Uterus (tissue), 2 donors: ENCODE data around the gene GREM1.

Experiments used
- POLR2A ChIP-seq, 2 donors: fragments of 450-650 bp; IDR thresholded peaks; one replicate each; pipeline ENCODE4 v1.6.1; 2016; ENCODE audit warnings: antibody characterized with exemption in 2 of 2, mild to moderate bottlenecking in 1 of 2, moderate library complexity in 1 of 2
- TF ChIP-seq, protein P1 (sequence below), 4 experiments: fragments of 200-600 bp in 2 of 4; fragments of 450-650 bp in 2 of 4; sonication (generic) in 2 of 4; IDR thresholded peaks; one replicate each; pipeline ENCODE4 v1.5.1; 2016 to 2019; ENCODE audit warnings: antibody characterized with exemption in 4 of 4, mild to moderate bottlenecking in 2 of 4, moderate library complexity in 1 of 4

DNA sequence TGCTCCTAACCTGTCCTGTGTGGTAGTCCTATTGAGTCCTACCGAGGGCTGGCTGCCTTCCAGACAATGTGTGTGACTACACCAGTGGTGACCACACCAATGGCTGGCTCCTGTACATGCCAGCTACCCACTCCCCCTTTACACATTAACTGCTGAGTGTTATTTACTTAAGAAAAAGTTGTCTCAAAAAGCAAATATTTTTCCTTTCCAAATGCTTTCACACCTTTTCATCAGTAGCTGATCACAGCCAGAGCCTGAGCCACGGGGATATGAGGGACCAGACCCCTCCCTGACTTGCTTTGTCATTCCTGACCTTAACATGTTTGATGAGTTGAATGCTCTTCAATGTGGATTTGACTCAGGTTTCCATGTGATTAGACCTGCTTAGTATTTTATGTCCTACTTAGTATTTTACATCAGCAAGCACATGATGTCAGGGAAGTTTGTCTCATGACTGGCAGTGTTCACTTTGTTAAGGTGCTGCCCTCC, 29.6 kb upstream of the GREM1 start:
- TF ChIP-seq POLR2A (IDR thresholded peaks at IDR 0.05), result no peak
- TF ChIP-seq, protein P1, sequence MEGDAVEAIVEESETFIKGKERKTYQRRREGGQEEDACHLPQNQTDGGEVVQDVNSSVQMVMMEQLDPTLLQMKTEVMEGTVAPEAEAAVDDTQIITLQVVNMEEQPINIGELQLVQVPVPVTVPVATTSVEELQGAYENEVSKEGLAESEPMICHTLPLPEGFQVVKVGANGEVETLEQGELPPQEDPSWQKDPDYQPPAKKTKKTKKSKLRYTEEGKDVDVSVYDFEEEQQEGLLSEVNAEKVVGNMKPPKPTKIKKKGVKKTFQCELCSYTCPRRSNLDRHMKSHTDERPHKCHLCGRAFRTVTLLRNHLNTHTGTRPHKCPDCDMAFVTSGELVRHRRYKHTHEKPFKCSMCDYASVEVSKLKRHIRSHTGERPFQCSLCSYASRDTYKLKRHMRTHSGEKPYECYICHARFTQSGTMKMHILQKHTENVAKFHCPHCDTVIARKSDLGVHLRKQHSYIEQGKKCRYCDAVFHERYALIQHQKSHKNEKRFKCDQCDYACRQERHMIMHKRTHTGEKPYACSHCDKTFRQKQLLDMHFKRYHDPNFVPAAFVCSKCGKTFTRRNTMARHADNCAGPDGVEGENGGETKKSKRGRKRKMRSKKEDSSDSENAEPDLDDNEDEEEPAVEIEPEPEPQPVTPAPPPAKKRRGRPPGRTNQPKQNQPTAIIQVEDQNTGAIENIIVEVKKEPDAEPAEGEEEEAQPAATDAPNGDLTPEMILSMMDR (IDR thresholded peaks at IDR 0.05), result no peak
